SIG-M5 (cell line): ENCODE results near the gene CTBP1.
A peak's percentile ranks its signal among the peaks of the same experiment; 100 is the strongest.

ENCODE experiments used
- DNase-seq: peaks from one replicate; lab custom pipeline; 2025; lab: John Stamatoyannopoulos, UW

Gene CTBP1

DNA sequence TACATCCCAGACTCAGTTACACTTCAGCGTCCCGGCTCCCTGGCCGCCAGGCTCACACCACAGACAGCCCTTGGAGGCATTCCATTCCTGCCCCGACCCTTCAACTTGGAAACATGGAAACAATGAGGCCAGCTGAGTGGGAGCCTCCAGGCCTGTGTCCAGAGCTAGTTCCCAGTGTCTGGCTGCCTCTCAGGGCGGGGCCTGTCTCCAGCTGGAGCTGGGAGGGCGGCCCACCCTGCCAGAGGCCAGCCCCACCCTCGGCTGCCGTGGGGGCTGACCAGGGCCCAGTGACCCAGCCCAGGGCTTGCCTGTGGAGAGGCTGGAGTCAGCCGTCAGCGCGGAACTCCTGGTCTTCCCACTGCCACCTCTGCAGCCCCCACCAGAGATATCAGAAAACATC, 39.1 kb downstream of the CTBP1 start:
- no peak for DNase-seq

DNA sequence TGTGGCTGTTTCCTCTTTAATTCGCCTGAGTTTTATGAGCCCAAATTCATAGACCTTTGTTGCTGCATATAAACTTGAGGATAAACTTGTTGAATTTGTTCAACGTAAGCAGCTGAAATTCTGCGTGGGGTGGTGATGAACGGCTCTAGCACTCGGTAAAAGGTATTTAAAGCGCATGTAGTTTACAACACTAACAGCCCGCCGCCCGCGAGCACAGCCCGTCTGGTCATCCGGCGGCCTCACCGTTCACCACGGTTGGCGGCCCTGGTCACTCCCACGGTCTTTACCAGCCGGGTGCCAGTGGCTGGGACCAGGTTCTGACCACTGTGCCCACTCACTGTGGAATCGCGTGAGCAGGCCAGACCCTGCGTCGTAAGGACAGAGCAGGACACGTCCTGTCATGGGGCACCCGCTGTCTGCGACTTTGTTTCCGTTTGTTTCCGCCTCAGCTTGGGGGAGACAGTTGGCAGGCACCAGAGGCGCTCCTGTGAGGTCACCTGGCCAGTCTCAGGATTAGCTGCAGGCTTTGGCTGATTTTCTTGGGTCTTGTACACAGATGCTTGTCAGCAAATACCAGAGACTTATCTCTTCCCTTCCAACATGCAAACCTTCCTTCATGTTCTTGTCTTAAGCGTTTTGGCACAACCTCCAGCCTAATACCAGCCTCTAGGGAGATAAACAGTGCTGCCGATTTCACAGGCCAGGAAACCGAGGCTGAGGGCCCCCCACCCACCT, 39.8 kb downstream of the CTBP1 start:
- DNase-seq: no peak

DNA sequence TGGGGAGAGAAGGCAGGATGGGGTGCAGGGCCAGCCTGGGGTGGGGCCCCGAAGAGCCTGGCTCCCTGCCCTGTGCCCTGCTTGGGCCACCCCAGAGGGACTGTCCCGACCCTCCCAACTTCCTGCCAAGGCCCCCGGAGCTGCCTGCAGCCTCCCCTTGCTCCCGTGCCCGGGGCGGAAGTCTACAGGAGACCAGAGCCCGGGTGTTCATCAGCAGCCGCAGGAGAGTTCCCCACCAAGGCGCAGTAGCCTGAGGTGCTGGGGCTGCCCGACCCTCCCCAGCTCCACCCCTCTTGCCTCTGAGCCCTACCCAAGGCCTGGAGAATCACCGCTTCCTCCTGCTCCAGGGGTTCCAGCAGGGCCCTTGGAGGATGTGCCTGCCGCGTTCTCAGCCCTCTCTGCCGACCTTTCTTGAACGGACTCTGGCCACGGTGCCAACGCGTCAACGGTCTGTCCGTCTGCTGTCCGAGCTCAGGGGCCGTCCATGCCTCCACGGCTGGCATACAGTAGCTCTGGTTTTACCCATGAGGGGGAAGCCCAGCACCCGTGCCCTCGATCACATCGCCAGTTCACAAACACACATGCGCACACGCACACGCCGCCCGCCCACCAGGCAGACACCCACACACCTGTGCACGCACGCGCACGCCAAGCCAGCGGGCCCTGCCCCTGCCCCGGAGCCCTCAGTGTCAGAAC, 40.5 kb downstream of the CTBP1 start:
- DNase-seq: no peak

DNA sequence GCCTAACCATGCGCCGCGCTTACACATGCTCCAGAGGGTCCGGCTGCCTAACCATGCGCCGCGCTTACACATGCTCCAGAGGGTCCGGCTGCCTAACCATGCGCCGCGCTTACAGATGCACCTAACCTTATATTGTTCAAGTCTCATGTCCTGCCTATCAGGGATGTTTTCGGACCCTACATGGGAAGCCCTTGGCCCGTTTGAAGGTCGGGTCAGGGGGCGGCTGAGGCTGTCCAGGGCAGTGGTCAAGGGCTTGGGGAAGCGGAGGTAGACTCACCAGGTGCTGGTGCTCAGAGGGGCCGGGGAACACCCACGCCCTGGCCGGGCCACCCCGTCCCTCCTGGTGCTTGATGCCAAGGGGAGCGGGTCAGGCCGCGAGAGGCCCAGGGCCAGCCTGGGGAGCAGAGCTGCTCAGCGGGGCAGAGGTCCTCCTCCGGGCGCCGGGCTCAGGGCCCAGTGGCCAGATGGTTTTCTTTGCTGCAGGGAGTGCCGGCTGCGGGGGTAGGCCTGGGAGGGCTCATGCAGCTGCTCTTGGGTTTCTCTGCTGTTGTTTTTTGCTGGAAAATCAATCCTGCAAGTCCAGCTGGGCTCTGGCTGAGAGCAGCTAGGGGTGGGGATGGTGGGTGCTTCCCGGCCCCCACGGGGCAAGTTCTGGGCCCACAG, 41.2 kb downstream of the CTBP1 start:
- no peak for DNase-seq

DNA sequence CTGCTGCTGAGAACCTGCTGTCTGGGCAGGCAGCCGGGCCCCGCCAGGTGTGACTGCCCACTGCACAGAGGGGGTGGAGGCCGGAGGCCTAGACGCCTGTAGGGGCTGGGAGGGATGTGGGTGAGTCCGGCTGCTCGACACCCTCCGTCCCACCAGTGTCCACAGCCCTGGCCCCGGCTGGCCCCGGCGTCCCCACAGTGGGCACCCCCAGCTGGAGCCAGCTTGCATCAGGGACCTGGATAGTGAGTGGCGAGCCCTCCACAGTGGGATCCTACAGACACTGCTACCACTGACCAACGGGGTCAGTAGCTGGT, 41.8 kb downstream of the CTBP1 start:
- DNase-seq: no peak

DNA sequence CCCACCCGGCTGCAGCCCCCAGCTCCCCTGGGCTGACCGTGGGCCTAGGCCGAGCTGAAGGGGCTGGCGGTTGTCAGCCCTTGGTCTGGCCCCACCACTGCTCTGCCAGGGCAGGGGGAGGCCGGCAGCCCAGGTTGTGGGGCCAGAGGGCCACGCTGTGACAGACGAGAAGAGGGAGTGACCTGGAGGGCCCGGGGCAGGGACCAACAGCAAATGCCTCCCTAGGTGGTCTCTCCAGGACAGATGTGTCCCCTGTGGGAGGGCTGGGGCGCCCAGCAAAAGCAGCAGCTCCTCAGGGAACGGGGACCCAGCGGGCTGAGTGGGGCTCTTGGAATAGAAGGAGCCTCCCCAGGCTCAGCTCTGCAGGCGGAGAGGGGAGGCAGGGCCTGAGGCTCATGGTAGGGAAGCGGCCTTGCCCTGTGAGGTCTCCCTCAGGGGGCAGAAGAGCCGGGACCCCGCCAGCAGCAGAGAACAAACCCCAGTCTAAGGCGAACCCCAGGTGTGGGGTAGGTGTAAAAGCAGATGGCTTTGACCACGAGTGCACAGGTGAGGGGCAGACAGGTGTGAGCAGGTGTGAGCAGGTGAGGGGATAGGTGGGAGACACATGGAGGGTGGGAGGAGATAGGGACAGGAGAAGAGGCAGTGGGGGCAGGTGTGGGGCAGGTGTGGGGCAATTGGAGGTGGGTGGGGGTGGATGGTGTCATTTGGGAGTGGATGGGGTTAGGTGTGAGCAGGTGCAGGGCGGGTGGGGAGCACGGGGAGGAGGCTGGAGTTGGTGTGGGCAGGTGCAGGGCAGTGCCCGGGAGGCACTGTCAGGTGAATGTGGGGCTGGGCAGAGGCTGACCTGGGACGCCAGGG, 42.4 kb downstream of the CTBP1 start:
- DNase-seq: no peak

DNA sequence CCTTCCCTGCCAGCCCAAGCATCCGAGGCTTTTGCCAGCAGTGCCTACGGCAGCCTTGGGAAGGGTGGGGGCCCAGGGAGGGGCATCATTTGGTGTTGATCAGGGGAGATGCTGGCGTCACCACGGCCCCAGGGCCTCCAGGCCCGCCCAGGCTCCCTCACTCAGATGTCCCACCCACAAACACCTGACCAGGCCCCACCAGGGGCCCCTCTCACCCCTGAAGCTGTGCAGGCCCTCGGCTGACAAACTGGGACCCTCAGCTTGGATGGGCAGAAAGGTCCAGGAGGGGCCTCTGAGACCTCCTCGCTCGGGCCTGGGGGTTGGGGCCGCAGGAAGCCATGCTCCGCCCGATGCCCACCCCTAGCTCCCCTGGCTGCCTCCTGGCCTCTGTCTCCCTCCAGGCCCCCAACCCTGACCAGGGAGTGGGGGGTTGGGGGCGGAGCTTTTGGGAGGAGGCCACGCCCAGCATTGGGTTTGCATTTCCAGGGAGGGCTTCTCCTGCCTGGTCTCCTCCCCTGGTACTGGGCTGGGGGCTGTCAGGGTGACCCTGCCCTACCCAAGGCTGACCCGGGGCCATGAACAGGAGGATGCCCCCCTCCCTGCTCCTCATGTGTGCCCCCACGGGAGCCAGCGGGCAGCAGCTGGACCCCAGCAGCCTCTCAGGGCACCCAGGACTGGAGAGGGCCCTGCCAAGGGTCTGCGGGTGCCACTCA, 43.2 kb downstream of the CTBP1 start:
- DNase-seq: no peak

DNA sequence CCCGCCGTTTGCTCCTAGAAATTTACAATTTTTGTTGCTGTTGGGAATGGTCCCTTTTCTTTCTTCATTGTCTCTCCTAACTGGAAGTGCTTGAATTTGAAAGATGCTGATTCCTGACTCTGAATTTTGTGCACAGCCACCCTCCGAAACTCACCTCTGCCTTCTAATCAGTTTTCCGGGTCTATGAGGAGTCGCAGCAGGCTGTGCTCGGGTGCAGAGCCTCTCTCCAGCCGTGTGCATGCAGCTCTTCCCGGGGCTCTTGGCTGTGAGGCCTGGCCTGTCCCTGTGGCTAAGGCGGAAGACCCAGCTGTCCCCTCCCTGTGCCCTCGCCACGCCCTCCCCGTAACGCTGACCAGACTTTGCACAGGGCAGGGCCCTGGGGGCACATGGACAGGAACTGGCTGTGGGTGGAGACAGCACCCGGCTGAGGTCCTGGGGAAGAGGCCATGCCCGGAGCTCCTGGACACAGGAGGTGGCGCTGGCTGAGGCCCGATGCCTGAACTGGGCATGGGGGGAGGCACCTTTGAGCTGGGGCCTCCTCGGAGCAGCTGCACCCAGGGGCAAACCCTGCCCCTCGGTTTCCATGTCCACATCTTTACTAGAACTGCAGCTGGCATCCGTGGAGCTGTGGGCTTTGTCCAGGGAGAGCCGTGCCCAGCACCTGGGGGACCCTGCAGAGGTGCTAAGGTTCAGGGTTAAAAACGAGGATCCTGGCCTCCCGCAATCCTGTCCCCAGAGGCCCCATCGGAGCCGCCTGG, 43.9 kb downstream of the CTBP1 start:
- no peak for DNase-seq

DNA sequence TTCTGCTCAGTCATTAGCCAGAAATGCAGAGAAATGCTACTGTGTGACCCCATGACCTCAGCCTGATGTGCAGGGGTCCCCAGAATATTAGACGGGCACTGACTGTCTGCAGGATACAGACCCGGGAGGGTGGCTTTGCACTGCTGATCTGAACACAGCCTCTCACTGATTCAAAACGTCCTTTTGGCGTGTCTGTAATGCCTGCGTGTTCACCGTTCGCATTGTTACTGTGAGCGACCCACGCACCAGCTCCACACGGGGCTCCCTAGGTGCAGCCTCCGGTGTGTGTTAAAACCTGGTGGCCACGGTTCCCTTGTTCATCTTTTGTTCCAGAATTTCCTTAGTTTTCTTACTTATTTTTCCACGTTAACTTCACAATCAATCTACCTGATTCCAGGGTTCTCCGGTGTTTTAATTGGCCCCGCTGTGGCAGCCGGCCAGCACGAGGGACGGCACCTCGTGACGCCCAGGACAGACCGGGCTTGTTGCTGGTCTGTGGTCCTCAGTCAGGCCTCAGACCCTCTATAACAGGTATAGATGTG, 44.6 kb downstream of the CTBP1 start:
- no peak for DNase-seq

DNA sequence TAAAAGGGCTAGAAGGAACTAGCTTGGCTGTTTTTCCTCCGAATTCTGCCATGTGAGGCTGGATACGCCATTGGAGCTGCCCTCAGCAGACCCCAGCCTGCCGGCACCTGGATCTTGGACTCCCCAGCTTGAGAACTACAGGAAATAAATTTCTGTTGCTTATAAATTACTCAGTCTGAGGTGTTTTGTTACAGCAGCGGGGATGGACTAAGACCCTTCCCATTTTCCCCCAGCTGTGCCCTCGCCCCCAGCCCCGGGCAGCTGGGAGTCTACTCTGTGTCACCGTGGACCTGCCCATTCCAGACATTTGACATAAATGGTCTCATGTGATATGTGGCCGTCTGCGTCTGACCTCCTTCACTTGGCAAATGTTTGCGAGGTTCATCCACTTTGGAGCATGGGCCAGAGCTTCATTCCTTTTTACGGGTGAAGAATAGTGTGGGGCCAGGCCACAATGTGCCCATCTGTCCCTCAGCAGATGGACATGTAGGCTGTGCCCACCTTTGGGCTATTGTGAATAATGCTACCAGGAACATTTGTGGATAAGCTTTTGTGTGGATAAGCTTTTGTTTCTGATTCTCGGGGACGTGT, 45.8 kb downstream of the CTBP1 start:
- DNase-seq: no peak

DNA sequence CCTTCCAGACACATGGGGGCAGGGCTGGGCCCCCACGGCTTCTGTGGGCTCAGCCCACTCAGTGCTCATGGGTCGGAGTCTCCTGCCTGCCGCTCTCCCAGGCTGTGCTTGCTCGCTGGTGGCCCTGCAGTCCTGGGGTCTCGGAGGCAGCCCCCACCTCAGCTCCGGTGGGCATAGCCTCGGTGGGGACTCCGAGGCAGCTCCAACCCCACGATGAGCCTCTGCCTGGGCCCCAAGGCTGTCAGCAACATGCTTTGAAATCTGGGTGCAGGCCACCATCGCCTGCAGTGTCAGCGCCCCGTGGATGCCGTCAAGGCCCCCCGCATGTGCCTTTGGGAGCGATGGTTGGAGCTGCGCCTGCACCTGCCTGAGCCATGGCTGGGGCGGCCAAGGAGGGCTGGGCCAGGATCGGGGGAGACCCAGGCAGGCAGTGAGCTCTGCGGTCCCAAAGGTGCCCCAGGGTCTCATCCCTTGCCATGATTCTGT, 46.4 kb downstream of the CTBP1 start:
- DNase-seq: no peak

DNA sequence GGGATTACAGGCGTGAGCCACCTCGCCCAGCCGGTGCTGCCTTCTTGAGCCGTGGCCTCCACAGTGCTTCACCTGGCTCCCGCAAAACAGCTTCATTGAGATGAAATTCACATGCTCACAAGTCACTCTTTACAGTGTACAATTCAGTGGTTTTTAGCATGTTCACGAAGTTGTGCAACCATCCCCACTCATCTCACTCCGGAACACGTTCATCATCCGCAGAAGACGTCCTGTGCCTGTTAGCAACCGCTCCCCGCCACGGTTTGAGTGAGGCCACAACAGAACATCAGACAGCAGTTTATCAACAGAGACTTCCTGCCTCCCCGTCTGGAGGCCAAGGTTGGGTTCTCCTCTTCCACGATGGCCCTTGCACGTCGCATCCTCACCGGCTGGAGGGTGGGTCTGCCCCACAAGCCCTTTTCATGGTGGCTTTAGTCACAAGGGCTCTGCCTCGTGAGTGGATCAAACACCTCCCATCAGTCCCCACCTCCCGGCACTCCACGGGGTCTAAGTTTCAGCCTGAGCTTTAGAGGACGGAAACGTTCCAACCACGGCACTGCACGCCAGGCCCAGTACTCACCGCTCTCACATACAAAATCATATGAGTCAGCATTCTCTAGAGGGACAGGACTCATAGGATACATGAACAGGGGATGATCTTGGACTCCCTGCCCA, 46.9 kb downstream of the CTBP1 start:
- peak; percentile 35 for DNase-seq

DNA sequence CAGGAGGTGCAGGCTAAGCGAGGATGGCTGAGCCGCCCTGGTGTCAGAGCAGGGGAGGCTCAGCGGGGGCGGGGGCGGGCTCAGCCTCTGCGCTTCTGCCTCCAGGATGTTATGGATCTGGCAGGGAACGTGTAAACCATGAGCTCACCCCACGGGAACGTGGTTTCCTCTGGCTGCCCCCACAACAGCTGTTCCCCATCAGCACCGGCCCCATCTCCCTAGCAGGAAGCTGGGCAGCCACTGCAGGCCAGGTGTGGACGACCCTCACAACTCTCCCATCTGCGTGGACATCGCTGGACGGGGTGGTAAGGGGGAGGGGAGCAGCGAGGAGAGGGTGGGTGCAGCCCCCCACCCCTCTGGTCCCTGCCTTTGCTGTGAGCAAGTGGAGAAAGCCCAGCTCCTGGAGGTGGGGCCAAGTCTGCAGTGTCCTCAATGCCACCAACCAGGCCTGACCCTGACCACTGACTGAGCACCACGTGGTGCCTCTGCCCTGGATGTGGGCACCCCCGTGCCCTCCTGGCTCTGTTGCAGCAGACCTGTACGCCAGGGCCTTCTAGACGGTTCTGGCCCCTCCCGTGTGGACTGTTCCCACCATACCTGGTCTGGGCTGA, 48.4 kb downstream of the CTBP1 start:
- DNase-seq: no peak

DNA sequence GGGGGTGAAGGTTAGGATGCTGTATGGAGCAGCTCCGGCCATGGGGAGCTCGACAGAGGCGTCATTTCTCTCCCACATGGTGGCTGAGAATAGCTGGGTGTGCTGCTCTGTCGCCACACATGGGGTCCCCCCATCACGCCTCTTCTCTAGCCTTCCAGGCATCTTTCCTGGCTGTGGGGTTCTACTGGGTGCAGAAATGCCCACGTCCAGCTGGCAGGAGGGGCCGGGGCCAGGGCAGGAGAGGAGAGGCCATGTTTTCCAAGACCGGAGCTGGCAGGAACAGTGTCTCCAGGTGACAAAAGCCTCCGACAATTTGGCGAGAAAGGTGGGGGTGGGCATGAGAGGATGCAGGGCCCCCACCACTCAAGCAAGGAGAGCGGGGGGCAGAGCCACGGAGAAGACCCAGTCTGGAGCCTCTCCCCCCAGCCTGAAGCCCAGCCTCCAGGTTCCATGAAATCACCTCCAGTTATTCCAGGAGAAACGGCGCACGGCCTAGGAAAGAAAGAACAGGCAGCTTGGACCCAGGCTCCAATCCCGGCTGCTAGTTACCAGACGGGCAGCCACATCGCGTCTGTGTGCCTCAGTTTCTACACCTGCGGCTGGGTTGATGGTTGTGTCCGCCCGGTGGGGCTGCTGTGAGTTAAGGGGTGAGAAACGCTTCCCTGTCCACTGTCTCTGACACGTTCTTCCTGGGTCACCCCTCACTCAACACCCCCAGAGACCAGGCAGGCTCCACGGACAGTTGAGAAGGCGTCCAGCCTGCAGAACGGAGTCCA, 49.2 kb downstream of the CTBP1 start:
- DNase-seq: no peak

DNA sequence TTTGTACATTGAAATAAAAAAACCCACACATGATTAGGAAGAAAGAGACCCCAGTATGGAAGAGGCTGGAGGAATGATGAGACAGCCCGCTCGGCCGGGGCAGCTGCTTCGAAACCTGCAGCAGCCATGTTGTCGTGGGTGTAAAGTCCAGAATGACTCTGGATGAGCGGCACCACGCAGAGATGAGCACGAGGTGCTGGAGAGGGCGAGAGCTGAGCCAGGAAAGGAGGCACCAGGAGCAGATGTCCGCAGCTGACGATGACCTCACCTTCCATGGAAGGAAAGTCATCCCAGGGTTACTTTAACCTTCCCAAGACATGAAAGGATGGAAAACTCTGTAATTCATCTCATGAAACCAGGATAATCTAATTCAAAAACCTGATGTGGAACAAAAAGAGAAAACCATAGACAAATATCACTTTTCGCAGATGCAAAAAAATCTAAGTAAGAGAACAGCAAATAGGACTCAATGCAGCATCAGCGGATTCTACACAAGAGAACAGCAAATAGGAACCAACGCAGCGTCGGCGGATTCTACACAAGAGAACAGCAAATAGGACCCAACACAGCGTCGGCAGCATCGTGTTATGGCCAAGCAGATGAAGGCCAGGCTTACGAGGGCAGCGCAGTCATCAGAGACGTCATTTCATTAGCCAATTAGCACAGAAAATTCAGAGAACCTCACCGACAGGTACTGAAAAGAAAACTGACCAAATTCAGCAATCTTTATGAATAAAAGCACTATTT, 50.7 kb downstream of the CTBP1 start:
- DNase-seq: no peak

DNA sequence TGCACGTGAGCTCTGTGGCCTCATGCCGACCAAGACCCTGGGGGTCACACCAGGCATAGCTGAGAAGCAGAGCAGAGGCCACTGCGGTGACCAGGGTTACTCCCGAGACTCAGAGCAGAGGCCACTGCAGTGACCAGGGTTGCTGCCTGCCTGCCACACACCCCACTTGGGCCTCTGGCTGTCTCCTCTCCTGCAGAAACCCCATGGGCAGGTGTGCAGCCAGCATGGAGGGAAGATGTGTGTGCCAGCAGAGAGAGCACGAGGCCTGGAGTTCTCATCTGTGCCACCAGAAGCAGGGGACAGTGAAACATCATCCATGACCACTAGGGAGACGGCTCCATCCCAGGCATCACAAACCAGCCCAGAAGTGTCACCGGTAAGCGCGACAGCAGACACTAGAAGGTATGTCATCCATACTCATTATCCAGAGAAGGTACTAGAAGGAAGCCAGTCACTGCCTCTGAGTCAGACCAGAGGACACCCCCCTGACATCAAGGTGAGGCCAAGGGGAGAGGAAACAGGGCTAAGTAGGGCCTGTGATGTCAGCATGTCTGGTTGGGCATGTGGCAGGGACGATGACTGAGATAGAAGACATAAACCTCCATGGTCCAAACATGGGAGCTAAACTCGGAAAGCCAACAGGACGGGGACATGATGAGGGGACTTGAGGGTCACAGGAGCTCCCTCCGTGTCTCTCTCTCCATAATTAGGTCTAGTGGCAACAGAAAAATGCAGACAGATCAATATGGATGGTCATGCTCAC, 52.3 kb downstream of the CTBP1 start:
- no peak for DNase-seq

DNA sequence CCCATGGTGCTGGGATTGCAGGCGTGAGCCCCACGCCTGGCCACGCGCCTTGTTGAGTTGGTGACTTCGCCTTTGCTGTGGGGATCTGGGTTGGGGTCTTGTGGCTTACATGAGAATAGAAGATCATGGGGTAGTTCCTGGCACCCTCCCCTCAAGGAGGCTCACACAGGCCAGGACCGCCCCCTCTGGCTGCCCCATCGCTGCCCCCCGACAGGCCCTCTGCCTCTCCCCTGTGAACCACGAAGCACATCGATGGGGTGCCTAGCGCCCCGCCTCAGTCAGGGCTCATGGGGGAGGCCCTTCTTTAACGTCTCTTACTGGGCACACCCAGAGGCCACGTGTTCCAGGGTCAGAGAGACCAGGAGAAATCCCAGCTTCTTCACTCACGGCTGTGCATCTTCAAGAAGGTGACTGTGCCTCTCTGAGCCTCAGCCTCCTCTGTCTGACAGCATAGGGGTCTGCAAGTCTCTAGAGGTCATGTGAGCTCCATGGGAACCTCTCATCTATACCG, 53.0 kb downstream of the CTBP1 start:
- DNase-seq: no peak
